ENCODE measurements around the gene PDXP. TPM values are rescaled to one million over a fixed set of nuclear protein-coding genes. Genes with fewer than 3 reads are reported as not detected.
A peak's percentile ranks its signal among the peaks of the same experiment; 100 is the strongest.
"Not testable (repeated sequence)": the region's sequence is repeated elsewhere in the genome, so short reads cannot be mapped to it uniquely, and the experiment has no call there.

The PDXP gene, protein sequence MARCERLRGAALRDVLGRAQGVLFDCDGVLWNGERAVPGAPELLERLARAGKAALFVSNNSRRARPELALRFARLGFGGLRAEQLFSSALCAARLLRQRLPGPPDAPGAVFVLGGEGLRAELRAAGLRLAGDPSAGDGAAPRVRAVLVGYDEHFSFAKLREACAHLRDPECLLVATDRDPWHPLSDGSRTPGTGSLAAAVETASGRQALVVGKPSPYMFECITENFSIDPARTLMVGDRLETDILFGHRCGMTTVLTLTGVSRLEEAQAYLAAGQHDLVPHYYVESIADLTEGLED
- total RNA-seq, result 12.3 TPM

DNA sequence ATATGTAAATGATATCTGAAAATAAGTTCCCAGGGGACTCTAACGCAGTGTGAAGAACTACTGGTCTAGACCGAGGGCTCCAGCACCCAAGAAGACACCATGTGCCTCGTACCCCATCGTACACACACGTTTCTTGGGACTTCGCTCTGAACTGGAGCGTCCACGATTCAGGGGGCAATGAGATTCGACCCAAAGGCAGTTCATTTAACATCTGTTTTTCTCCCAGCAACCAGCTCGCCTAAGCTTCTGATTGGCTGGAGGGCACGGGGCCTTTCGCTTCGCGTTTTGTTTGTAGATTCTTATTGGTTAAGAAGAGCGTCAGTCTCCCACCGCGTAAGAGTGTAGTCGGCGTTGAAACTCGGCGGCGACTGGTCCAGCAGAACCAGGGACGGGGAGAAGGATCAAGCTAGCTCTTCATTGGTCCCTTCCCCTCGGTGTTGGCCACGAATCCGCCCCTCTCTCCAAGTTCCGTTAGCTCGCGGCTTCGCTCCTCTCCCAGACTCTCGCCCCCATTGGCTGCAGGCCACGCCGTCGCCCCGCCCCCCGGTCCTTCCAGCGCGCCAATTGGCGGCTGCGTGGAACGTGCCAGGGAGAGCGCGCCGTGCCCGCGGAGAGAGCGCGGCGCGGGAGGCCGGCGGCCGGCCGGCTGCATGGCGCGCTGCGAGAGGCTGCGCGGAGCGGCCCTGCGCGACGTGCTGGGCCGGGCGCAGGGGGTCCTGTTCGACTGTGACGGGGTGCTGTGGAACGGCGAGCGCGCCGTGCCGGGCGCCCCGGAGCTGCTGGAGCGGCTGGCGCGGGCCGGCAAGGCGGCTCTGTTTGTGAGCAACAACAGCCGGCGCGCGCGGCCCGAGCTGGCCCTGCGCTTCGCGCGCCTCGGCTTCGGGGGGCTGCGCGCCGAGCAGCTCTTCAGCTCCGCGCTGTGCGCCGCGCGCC lies at the start of gene PDXP:
Gene PDXP, plus strand, starts transcription at position 591 of the 933 bp plus-strand sequence. Its CDS starts 60 bp downstream, at position 651.
- peak; percentile 100 for DNase-seq

DNA sequence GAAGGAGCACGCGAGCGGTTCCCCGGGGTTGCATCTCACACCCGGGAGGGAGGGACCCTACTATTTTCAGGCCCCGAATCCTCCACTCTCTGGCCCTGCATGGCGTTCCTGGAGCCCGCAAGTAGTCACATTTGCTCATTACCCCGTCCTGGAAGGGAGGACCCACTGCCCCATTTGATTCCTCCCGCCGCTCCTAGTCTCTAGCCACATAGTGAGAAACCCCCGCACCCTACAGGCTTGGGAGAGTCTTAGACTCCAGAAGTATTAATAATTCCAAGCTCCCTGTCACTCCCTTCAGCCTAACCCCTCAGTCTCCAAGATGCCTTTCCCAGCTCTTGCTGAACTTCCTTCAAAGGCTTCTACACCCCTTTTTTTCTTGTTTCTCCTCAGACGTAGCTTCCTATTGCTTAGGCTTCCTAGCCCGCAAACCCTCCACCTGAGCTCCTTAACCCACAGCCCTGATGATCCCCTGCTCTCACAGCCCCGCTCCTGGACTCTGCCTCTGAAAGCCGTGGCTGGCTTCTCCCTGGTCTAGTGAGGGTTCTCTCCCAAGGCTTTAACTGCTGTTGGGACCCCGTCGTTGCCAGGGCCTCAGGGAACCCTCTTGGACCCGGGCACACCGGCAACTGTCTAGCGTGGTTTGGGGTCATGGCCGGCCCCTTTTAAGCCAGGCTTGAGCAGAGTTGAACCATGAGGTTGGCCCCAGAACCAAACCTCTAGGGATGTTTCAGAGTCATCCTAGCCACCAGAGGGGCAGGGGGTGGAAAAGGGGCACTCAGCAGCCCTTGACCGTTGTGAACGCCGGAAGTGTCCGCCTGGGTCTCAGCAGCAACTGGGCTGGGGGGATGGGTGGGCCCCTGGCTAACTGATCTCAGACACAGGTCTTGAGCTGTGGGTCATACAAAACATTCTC lies 49.0 kb upstream of the PDXP start:
- no peak for DNase-seq

DNA sequence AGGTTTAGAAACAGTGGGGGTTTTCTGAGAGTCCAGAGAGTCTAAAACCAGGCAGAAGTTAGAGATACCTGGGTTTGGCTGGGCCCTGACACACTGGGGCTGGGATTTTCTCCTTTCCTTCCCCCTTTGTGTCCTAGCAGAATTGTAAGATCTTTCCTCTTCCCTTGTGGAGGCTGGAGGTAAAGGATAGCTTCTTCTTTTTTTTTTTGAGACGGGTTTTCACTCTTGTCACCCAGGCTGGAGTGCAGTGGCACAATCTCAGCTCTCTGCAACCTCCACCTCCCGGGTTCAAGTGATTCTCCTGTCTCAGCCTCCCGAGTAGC lies 48.4 kb upstream of the PDXP start:
- not testable (repeated sequence) for DNase-seq

DNA sequence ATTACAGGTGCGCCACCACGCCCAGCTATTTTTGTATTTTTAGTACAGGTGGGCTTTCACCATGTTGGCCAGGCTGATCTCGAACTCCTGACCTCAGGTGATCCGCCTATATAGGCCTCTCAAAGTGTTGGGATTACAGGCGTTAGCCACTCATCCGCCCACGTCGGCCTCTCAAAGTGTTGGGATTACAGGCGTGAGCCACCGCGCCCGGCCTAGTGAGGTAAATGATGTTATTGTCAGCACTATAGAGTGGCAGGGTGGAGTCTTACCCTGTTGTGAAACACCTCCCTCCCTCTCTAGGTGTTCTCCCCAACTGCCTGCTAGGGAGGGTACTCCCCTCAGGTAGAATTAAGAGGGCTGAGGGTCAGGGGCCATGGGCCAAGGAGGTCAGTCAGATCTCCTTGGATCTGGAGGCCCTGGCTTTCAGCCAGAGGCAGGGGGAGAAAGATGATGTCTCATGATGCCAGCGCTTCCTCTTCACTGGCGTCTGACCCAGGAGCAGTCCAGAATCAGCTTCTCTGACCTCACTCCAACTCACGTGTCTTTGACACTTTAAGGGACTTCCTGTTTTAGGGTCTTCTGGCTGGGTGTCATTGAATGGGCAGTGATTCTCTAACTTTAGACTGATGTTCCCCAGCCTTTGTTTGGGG lies 47.9 kb upstream of the PDXP start:
- no peak for DNase-seq

DNA sequence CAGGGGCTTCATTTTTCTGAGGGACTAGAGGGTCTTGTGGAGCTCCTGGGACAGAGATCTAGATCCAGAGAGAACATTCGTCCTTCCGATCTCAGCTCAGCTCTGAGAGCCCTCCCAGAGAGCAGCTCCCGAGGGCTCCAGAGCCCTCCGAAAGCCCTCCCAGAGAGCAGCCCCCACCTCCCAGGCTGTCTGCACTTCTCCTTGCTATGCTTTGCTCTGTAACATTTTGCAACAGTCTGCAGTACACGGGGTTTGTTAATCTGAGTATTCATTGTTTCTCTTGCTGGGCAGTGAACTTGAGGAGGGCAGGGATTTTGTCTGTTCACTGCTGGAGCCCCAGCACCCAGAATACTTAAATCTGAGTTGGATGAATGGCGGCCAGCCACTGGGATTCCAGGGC lies 47.3 kb upstream of the PDXP start:
- no peak for DNase-seq

DNA sequence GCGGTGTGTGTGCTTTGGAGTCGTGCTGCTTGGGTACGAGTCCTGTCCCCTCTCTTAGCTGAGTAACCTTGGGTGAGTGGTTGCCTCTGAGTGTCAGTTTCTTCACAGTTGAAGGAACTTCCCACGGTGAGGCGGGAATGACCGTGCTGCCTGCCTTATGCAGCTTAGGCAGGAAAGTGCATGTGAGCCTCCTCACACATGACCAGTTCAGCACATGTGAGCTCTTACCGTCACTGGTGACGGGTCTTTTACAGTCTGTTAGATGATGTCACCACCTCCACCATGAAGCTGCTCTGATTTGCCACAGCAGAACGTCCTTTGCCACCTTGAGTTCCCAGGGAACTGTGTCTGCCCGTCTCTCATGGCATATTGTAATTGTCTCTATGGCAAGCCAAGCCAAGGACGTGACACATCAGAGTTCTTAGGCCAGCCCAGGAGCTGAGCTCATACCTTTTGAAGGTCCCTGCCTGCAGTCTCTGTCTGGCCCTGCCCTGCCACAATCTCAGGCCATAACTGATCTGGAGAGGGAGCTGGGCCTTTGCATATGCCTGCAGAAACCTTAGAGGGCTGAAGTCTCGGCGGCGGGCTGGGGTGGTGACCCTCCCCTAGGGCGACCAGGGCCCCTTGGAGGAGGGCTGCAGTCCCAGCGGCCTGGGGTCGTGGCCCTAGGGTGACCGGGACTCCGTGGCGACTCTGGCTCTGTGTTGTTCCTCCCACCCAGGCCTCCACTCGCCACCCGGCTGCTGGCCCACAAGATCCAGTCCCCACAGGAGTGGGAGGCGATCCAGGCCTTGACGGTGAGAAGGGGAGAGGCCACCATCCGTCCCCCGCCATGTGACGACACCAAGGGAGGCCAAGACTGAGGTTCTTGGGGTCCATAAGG lies 42.1 kb upstream of the PDXP start:
- no peak for DNase-seq

DNA sequence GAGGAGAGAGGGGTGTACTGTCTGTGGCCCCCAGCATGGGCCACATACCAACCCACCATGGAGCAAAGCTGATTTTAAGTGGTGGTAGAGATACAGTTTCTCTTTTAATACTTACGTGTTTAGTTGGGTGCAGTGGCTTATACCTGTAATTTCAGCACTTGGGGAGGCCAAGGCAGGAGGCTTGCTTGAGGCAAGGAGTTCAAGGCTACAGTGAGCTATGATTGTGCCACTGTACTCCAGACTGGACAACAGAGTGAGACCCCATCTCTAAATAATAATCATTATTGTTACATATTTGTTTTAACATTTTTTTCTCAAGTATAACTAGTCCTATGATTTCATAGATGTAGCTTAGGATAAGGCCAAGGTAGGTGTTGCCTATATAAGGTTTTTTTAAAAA lies 41.1 kb upstream of the PDXP start:
- DNase-seq, result no peak

DNA sequence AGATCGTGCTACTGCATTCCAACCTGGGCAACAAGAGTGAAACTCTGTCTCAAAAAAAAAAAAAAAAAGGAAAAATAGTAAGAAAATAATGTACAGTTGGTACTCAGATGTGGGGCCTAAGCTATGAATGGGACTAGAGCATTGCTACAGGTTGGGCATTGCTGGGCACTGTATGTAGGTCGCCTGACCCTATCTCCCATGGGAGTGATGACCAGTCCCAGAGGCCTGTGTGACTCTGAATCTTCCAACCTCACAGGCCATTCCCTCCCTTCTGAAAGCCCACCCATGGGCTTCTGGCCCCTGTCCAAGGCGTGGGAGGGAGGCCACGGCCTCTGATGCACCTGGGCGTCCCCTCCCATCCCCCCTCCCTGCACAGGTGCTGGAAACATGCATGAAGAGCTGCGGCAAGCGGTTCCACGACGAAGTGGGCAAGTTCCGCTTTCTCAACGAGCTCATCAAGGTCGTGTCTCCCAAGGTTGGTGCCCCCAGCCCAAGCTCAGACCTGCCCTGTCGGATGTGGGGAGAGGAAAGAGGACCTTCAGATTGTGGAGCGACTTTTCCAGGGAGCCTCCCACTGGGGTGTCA lies 40.4 kb upstream of the PDXP start:
- no peak for DNase-seq

DNA sequence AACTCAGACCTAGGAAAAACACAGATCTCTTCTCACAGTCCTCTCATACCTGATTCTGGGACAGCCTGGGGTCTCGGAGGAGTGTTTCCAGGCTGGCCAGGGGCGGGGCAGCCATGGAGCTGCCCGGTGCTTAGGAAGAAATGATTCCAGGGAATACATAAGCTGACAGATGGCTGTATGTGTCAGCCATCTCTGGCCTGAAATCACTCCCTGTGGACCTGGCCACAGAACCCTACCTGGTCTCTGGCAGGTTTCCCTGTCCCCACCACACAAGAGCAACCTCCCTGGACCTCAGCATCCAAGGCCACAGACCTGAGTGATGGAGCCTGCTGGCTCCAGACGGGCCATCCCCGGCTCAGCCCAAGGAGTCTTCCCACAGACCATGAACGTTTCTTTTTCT lies 39.8 kb upstream of the PDXP start:
- no peak for DNase-seq

DNA sequence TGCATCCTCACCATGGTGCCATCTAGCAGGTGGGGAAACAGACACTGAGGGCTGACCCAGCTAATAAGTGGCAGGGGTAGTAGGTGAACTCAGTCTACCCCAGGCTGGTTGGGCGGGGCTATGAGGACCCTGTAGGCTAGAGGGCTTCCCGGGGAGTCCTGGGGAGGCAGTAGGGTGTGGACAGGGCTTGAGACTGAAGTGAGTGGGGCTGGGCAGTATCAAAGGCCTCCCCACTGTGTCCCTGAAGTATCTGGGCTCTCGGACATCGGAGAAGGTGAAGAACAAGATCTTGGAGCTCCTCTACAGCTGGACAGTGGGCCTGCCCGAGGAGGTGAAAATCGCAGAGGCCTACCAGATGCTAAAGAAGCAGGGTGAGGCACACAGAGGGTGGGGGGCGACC lies 38.5 kb upstream of the PDXP start:
- no peak for DNase-seq

DNA sequence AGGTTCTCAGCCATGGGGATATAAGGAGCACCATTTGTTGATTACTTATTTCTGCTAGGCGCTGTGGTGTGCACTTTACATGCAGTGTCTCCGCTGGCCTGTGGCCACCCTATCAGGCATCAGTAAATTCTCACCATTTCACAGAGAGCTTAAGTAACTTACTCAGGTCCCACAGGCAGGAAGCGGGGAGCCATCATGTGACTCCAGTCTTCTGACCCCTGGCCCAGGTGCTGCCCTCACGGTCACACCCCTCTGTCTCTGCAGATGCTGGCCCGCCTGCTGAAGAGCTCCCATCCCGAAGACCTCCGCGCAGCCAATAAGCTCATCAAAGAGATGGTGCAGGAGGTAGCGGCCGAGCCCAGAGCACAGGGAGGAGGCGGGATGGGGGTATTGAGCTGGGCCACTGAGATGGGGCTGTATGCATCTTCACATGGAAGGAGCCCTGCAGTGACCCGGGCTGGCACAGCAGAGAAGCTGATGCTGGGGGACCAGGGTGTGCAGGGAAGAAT lies 37.1 kb upstream of the PDXP start:
- no peak for DNase-seq

DNA sequence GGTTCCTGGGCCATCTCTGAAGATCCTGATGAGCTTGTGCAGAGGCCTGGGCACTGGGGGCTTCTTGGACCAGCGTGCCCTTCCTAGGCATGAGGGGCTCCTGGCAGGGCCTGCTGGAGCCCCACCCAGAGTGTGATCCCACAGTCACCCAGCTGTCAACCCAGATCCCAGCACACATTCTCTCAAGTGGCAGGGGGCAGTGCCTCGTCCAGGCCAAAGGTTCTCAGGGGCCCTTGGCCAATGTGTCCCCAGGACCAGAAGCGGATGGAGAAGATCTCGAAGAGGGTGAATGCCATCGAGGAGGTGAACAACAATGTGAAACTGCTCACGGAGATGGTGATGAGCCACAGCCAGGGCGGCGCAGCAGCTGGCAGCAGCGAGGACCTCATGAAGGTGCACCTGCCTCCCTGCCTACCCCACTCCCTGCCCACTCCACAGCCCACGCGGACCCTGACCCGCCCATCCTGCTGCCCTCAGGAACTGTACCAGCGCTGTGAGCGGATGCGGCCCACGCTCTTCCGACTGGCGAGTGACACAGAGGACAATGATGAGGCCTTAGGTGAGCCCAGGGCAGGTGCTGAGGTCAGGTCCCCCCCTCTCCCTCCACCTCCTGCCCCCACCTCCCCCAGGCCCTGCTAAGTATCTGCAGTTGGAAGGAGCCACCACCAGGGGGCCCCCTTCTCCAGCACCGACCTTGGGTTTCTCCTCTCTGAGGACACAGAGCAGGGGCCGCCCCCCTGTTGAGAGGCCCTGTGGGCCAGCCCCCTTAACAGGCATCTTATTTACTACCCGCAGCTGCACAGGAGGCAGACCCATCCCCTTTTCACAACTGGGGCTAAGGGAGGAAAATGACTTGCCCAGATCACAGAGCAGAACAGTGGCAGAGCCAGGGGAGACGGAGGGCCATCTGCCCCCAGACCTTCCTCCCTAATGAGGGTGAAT lies 35.2 kb upstream of the PDXP start:
- DNase-seq, result peak; percentile 86

DNA sequence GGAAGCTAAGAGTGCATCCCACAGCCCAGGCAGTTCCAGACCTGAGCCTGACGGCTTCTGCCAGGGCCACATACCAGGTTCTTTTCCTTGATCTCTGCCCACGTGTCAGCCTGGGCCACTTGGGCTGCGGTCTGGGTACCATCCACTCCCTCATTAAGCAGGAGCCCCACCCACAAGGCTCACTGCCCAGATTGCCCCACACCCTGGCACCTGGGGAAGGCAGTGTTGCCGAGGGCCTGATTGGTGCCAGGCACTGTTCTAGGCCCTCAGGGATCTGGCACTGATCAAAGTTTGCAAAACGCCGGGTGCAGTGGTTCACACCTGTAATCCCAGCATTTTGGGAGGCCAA lies 34.5 kb upstream of the PDXP start:
- no peak for DNase-seq

DNA sequence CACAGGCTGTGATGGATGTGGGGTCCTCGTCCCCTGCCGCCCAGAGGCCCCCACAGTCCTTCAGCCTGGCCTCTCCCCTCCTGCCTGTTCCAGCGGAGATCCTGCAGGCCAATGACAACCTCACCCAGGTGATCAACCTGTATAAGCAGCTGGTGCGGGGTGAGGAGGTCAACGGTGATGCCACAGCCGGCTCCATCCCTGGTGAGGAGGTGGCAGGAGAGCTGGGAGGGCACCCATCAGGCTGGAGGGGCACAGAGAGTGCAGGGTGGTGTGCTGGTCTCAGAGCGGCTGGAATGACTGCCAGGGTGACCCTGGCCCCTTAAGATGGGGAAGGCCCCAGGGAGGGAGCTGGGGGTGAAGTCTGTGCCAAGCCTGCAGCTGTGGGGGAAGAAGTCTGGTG lies 33.6 kb upstream of the PDXP start:
- no peak for DNase-seq

DNA sequence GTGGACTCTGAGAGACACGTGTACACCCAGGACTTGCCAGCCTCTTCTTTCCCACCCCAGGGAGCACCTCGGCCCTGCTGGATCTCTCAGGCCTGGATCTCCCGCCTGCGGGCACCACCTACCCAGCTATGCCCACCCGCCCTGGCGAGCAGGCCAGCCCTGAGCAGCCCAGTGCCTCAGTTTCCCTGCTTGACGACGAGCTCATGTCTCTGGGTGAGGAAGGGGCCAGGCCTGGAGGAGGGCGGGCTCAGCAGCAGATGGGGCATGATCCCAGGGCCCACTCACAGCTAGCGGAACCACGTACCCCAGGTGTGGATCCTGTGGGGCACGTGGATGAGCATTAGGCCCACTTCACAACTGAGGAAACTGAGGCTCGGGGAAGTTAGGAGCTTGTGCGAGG lies 32.8 kb upstream of the PDXP start:
- DNase-seq, result no peak

DNA sequence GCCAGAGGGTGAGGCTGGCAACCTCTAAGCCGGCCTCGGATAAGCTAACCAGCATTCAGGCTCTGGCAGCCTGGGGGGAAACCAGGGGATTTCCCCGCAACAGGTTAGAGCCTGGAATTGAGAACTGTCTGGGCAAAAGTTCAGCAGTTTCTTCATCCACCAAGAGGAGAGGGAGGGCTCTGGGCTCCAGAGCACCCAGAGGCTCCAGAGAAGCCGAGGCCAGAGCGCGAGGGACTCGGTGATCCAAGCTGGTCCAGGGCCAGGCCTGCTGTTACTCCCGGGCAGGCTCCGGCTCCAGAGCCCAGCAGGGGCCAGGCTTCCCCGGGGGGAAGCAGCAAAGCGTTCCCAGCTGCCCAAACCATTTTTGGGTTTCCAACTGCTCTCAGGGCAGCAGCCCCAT lies 32.4 kb upstream of the PDXP start:
- DNase-seq, result no peak

DNA sequence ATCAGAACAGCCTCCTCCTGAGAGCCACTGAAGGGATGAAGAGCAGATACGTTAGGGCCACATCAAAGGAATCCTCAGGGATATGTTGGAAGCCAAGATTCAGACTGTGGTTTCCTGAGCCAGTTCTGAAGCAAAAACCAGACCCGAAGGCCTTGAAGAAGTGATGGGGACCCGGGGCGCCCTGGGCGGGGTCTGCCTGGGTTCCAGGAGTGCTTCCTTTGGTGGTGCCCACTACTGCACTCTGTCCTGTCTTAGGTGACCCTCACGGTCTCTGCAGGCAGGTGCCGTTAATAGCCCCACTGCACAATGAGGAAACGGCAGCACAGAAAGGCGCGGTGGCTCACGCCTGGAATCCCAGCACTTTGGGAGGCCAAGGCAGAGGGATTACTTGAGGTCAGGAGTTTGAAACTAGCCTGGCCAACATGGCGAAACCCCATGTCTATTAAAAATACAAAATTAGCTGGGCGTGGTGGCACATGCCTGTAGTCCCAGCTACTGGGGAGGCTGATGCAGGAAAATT lies 31.9 kb upstream of the PDXP start:
- no peak for DNase-seq

DNA sequence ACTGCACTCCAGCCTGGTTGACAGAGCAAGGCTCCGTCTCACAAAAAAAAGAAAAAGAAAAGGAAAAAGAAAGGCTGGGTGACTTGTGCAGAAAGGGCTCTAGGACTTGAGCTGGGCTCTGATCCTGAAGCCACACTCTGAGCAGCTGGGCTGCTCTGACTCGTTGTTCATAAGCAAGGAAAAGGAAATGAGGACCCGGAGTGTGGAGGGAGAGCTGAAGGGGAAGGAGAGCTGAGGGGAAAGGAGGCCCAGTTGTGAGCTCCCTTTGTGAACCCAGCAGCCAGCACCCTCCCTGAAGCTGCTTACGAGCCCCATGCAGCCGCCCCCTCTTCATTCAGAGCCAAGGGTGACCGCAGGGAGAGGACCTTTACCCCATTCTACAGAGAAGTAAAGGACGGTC lies 31.4 kb upstream of the PDXP start:
- DNase-seq, result no peak

DNA sequence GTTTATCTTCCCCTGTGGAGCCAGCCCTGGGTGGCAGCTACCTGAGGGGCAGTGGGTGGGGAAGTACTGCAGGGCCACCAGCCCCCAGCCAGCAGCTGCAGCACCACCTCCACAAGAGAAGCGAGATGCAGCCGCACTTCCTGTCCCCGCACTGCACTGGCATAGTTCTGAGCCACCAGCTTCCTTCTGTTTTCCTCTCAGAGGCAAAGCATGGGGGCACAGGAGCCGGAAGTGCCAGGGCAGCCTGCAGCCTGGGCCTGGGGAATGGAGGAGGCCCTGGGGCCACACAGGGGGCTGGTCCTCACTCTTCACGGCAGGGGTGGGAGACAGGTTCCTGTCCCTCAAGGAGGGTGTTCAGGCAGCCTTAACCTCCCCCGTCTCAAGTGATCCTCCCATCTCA lies 31.0 kb upstream of the PDXP start:
- no peak for DNase-seq
